Activated naive CD4-positive, alpha-beta T cell treated with Interleukin-2 at 50 U/mL for 16 hours (primary cell): ENCODE measurements around the gene REPS2.
"Not testable (repeated sequence)": the region's sequence is repeated elsewhere in the genome, so short reads cannot be mapped to it uniquely, and the experiment has no call there.

Experiments used
- DNase-seq: peaks from one replicate; pipeline ENCODE4 v3.0.0-alpha.2; 2020

The REPS2 gene

DNA sequence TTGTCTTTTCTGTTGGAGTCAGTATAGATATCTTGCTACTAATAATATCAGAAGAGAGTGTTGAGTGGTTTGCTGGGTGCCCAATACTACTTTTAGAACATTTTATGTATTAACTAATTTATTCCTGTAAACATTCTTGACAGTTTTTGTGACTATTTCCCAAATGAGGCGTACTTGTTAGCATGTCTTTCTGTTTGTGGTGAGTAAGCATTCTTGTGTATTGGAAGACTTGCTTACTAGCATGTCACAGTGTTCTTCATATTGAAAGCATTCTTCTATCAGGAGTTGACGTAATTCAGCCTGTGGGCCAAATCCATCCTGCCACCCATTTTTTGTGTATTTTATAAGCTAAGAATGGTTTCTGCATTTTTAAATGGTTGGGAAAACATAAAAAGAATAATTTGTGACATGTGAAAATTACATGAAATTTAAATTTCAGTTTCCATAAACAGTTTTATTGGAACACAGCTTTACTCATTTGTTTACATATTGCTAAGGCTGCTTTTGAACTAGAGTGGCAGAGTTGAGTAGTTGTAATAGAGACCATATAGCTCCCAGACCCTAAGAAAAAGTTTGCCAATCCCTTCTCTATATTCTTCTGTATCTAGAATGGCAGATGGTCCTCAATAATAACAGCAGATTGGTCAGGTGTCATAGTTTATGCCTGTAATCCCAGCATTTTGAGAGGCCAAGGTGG is 20.4 kb downstream of the REPS2 start:
- no peak for DNase-seq

DNA sequence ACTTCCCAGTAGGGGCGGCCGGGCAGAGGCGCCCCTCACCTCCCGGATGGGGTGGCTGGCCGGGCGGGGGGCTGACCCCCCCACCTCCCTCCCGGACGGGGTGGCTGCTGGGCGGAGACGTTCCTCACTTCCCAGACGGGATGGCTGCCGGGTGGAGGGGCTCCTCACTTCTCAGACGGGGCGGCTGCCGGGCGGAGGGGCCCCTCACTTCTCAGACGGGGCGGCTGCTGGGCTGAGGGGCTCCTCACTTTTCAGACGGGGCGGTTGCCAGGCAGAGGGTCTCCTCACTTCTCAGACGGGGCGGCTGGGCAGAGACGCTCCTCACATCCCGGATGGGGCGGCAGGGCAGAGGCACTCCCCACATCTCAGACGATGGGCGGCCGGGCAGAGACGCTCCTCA is 22.3 kb downstream of the REPS2 start:
- DNase-seq: not testable (repeated sequence)

GRCh38 chrX:16970977-16971376 is 24.5 kb downstream of the REPS2 start:
- DNase-seq: no peak

DNA sequence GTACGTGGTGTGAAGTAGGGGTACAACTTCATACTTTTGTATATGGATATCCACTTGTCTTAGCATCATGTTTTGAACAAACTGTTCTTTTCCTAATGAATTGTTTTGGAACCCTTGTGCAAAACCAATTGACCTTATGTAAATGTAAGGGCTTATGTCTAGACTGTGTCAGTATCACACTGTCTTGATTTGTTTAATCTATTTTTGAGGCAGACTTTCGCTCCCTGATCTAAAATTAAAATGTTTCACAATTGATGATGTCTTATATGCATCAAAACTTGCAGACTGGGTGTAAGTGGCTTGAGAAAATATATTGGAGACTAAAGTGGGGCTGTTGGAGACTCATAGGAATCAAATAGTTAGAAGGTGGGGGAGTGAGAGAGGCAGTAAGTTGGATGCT is 25.2 kb downstream of the REPS2 start:
- DNase-seq: no peak

DNA sequence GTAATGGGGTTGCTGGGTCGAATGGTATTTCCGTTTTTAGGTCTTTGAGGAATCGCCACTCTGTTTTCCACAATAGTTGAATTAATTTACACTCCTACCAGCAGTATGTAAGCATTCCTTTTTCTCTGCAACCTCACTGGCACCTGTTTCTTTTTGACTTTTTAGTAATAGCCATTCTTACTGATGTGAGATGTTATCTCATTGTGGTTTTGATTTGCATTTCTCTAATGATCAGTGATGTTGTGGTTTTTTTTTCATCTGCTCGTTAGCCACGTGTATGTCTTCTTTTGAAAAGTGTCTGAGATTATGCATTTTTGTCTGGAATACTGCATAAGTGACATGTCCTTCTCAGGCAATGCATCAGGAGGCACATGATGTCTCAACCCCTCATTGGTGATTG is 28.8 kb downstream of the REPS2 start:
- no peak for DNase-seq

DNA sequence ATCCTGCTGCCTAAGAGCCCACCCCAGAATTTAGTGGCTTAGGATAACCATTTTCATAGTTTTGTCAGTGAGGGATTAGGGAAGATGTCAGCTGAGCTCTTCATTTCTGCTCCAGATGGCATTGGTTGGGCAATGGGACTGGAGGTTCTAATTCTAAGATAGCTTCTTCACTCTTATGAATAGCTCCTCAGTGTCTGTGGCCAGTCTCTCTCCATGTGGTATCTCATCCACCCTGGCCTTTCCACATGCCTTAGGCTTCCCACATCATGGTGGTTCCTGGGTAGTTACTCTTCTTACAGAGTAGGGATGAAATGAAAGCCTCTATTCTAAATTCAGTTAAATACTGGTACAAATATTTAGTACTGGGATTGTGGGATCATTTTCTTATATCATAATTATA is 31.3 kb downstream of the REPS2 start:
- DNase-seq: no peak

DNA sequence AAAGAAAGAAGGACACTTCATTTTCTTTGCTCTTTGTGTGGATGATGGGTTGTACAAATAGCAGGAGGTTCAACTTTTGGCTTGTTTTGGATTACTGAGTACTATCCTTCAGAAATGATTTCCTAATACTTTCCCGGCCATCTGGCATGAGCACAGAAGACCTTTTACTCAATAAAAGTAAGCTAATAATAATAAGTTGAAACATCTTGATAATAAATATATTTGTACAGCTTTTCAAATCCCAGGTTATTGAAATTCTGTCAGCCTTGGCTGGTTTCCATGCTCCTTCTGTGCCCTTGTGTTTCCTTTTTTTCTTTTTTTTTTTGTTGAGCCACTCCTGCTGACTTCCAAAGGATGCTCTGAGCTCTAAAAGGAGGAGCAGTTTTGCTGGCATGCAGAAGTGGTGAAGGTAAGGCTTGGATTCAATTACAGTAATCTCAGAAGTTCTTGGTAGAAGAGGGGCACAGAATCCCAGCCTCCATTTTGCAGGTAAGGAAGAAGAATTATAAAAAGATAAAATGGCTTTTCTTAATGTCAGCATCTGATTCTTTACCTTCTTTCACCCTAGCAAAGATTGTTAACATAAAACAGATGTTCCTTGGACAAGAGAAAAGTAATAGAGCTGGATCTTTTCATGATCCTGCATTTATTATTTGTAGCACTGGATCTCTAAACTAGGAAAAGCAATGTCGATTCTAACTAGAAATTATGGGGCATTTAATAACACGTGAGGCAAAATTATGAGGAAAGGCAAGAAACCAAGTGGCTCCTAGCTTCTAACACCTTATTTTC is 31.9 kb downstream of the REPS2 start:
- no peak for DNase-seq

GRCh38 chrX:16979226-16979625 is 32.8 kb downstream of the REPS2 start:
- no peak for DNase-seq

GRCh38 chrX:16981209-16981608 is 34.8 kb downstream of the REPS2 start:
- DNase-seq: no peak

DNA sequence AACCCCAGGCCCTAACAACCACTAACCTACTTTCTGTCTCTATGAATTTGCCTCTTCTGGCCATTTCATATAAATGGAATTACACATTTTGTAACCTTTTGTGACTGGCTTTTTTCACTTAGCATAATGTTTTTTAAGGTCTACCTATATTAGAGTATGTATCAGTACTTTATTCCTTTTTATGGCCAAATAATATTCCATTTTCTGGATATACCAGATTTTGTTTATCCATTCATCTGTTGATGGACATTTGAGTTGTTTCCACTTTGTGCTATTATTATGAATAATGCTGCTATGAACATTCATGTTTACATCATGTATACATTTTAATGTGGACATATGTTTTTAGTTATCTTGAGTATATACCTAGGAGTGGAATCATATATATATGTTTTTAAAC is 35.5 kb downstream of the REPS2 start:
- no peak for DNase-seq

- DNase-seq: no peak
Observed at GRCh38 chrX:16983051-16983450, 36.6 kb downstream of the REPS2 start.

DNA sequence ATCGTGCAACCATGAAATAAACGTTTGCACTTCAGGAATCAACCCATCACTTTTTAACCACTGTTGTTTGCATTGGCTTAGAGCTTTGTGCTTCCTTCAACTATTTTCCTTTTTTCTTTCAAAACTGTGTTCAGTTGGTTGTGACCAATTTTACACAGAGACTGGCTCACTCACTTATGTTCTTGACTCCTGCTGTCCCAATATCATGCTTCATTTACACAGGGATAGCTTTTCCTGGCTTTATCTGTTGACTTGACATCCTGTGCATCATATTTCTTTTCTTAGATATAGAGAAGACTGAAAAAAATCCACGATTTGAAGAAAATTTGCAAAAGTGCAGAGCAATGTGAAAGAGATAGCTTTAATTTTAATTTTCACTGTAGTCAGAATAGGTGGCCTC is 38.8 kb downstream of the REPS2 start:
- DNase-seq: no peak

DNA sequence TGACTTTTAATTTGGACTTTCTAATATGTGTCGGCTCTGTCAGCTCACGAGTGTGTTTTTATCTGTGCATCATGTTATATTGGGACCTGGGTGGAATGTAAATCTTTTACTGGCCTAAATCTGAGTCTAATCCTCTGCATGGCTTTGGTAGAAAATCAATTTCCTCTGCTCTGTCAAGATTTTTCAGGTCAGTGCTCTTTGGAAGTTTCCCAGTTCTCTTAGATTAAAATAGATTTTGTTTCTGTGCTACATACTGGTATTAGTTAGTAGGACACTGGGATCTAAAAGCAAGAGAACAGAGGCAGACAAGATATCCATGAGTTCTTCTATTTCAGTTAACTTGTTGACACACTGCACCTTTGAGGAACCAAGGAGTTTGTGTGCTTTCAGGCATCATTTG is 39.7 kb downstream of the REPS2 start:
- DNase-seq: no peak

DNA sequence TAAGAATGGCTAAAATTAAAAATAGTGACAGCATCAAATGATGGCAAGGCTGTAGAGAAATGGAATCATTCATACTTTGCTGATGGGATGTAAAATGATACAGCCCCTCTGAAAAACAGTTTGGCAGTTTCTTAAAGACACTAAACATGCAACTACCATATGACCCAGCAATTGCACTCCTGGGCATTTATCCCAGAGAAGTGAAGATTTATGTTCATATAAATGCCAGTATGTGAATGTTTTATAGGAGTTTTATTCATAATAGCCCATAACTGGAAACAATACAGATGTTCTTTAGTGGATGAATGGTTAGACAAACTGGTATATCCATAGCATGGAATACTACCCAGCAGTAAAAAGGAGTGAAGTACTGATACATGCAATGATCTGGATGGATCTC is 43.3 kb downstream of the REPS2 start:
- no peak for DNase-seq

- no peak for DNase-seq
Observed at GRCh38 chrX:16990839-16991238, 44.4 kb downstream of the REPS2 start.

DNA sequence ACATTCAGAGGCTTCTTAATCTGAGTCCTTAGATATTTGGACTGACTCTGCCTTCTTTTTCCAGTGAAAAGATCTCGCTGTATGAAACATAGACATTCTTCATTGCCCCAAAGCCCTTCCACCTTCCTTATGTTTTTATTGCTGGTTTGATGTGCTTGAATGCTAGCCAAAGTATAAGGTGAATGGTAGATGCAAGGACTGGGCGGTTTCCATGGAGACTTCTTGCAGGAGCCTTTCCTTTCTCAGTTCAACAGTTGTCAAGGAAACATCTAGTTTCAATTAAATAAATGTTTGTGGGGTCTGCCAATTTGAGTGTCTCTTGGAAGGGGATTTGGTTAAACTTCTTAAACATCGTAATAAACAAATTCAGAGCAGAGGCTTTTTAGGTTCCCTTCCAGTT is 46.0 kb downstream of the REPS2 start:
- DNase-seq: no peak

DNA sequence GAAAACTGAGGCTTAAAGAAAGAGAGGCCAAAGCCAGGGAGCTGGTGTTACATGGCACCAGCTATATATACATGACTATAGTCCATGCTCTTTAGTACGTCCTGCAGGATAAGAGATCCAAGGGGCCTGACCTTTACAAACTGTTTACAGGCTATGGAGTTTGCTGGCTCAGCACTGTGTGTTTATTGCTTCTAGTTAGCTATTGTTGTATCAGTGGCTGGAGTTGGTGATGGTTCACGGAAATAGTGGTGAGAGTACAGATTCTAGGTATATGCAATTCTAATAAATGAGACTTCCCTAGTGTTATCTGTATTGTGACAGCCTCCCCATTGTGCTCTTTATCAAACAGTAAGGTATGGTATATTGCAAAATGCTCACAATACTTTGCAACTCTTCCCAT is 46.5 kb downstream of the REPS2 start:
- DNase-seq: no peak

DNA sequence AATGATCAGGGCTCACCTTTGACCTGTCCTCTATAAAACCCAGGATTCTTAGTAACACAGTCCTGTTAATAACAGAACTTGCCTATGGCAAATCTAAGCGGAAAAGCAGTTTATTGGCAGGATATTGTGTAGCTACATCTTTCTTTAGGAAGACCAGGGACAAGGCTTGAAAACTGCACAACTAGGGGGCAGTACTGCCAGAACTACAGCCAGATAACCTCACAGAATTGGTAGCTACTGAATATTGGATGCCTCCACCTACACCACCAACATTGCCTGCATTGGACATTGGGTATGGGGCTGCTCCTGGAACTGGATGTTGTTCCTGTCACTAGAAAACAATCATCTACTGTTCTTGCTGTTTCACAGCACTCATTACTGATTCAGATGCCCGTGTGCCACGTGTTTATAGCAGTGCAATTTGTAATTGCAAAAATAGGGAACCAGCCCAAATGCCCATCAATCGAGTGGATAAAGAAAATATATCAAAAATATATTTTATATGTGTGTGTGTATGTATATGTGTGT is 47.4 kb downstream of the REPS2 start:
- no peak for DNase-seq

GRCh38 chrX:16994736-16995135 is 48.3 kb downstream of the REPS2 start:
- no peak for DNase-seq

- no peak for DNase-seq
Observed at GRCh38 chrX:16997313-16997712, 50.9 kb downstream of the REPS2 start.

DNA sequence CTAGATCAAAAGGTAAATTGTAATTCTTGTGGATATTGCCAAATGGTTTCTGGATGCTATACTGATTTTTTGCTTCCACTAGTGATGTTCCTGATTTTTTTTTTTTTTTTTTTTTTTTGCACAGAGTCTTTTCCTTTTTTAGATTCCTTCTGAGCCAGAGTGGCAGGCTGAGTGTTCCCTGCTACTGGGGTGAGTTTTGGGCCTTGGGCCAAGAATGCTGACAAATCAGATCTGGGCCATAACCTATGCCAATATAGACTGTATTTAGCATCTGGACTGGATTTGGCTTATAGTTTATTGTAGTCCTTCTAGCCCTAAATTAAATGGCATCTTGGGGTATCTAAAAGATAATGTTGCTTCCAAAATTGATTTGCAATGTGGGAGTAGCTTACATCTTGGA is 52.8 kb downstream of the REPS2 start:
- no peak for DNase-seq

- no peak for DNase-seq
Observed at GRCh38 chrX:17000751-17001150, 54.3 kb downstream of the REPS2 start.

- no peak for DNase-seq
Observed at GRCh38 chrX:17005712-17006368, 59.4 kb downstream of the REPS2 start.
